A204.1 (cell line): ENCODE measurements around the gene PARP15.
"Not testable (repeated sequence)": the region's sequence is repeated elsewhere in the genome, so short reads cannot be mapped to it uniquely, and the experiment has no call there.

Experiments used
- FAIRE-seq: peaks from 2 replicates; lab custom pipeline; 2012; peaks lifted over from hg19 to GRCh38; lab: Jason Lieb, UNC

Gene PARP15

GRCh38 chr3:122619040-122619439 is 41.6 kb downstream of the PARP15 start:
- no peak for FAIRE-seq

- no peak for FAIRE-seq
These were observed 42.9 kb downstream of the PARP15 start for GRCh38 chr3:122620399-122620798.

GRCh38 chr3:122621112-122621511 is 43.7 kb downstream of the PARP15 start:
- FAIRE-seq, result no peak

- no peak for FAIRE-seq
These were observed 45.8 kb downstream of the PARP15 start for GRCh38 chr3:122623031-122623829.

- FAIRE-seq, result no peak
These were observed 49.2 kb downstream of the PARP15 start for GRCh38 chr3:122626515-122627180.

- FAIRE-seq, result no peak
These were observed 49.9 kb downstream of the PARP15 start for GRCh38 chr3:122627301-122627700.

GRCh38 chr3:122628567-122628966 is 51.1 kb downstream of the PARP15 start:
- FAIRE-seq, result no peak

- no peak for FAIRE-seq
These were observed 52.3 kb downstream of the PARP15 start for GRCh38 chr3:122629763-122630162.

- no peak for FAIRE-seq
These were observed 58.3 kb downstream of the PARP15 start for GRCh38 chr3:122635789-122636188.

GRCh38 chr3:122636697-122637096 is 59.2 kb downstream of the PARP15 start:
- FAIRE-seq, result no peak

GRCh38 chr3:122640437-122640999 is 63.1 kb downstream of the PARP15 start:
- FAIRE-seq, result no peak

GRCh38 chr3:122642935-122643334 is 65.5 kb downstream of the PARP15 start:
- FAIRE-seq, result no peak

GRCh38 chr3:122646146-122646988 is 68.9 kb downstream of the PARP15 start:
- FAIRE-seq, result no peak

- not testable (repeated sequence) for FAIRE-seq
These were observed 73.9 kb downstream of the PARP15 start for GRCh38 chr3:122651233-122651907.

GRCh38 chr3:122651962-122652361 is 74.5 kb downstream of the PARP15 start:
- not testable (repeated sequence) for FAIRE-seq

GRCh38 chr3:122658336-122658735 is 80.9 kb downstream of the PARP15 start:
- FAIRE-seq, result not testable (repeated sequence)

- FAIRE-seq, result no peak
These were observed 83.0 kb downstream of the PARP15 start for GRCh38 chr3:122660297-122660974.

GRCh38 chr3:122661633-122662032 is 84.2 kb downstream of the PARP15 start:
- FAIRE-seq, result no peak

- no peak for FAIRE-seq
These were observed 85.1 kb downstream of the PARP15 start for GRCh38 chr3:122662505-122662904.

- no peak for FAIRE-seq
These were observed 87.9 kb downstream of the PARP15 start for GRCh38 chr3:122665226-122665786.

GRCh38 chr3:122665881-122666280 is 88.4 kb downstream of the PARP15 start:
- no peak for FAIRE-seq
